NT2/D1 (cell line): ENCODE data around the gene NCF4.
A peak's percentile ranks its signal among the peaks of the same experiment; 100 is the strongest.

Experiments
- DNase-seq: peaks from one replicate; pipeline ENCODE4 v3.0.0-alpha.2; 2011; ENCODE audit warnings: low read depth, low spot score
- H3K27me3 ChIP-seq: 2 replicates; pipeline ENCODE4 v1.6.0; 2011; ENCODE audit warnings: mild to moderate bottlenecking; ENCODE audit not compliant: insufficient read length, insufficient read depth
- H3K36me3 ChIP-seq: 2 replicates; pipeline ENCODE4 v1.6.1; 2011; ENCODE audit warnings: mild to moderate bottlenecking, low read length, mixed read lengths; ENCODE audit not compliant: insufficient read depth, insufficient read length
- H3K4me1 ChIP-seq: 2 replicates; pipeline ENCODE4 v1.5.1; 2011; ENCODE audit not compliant: insufficient read depth, insufficient read length
- H3K4me3 ChIP-seq: 2 replicates; pipeline ENCODE4 v1.5.1; 2011; ENCODE audit warnings: low read depth; ENCODE audit not compliant: insufficient read length
- H3K9ac ChIP-seq: 2 replicates; pipeline ENCODE4 v1.6.0; 2011; ENCODE audit warnings: low read depth; ENCODE audit not compliant: insufficient read length
- H3K9me3 ChIP-seq: 2 replicates; pipeline ENCODE4 v1.5.1; 2011; ENCODE audit warnings: mild to moderate bottlenecking, low read length; ENCODE audit not compliant: insufficient read depth
- SUZ12 ChIP-seq: IDR thresholded peaks from 2 replicates; pipeline ENCODE4 v1.6.1; 2011; ENCODE audit not compliant: insufficient read length, insufficient read depth; ENCODE audit errors: extremely low read depth
- YY1 ChIP-seq: IDR thresholded peaks from 2 replicates; pipeline ENCODE4 v1.6.1; 2011; ENCODE audit not compliant: insufficient read length, insufficient read depth
- ZNF274 ChIP-seq: IDR thresholded peaks from 2 replicates; pipeline ENCODE4 v1.6.1; 2011; ENCODE audit warnings: mild to moderate bottlenecking, low read depth, low read length

Gene NCF4

GRCh38 chr22:36860821-36861659 is at the start of gene NCF4:
Gene NCF4 (plus strand): TSS chr22:36861006. CDS start chr22:36861172, 166 bp downstream.
- Histone ChIP-seq H3K9me3 (peaks cover 13% of the 10 kb centered on the region; the same call in 1 of the 2 replicates), H3K4me1 (peaks cover 3% of the 10 kb centered on the region), H3K9ac (no peak within 1 kb of the TSS), H3K27me3 (peaks cover 12% of the 10 kb centered on the region), H3K36me3 (no peaks in the 10 kb centered on the region), H3K4me3 (no peak within 1 kb of the TSS)
- no peak for DNase-seq
- TF ChIP-seq ZNF274 = no peak
- TF ChIP-seq YY1 = no peak
- TF ChIP-seq SUZ12 = no peak

GRCh38 chr22:36811094-36811800 is 49.6 kb upstream of the NCF4 start:
- Histone ChIP-seq H3K4me1 (peaks cover 14% of the 10 kb centered on the region), H3K9ac (no peak overlapping the region), H3K27me3 (peaks cover 28% of the 10 kb centered on the region), H3K9me3 (no peaks in the 10 kb centered on the region), H3K36me3 (no peaks in the 10 kb centered on the region), H3K4me3 (no peak overlapping the region)
- TF ChIP-seq YY1 = no peak
- no peak for DNase-seq

- peaks cover 23% of the 10 kb centered on the region for H3K4me1 ChIP-seq
- no peak for DNase-seq
- peaks cover 34% of the 10 kb centered on the region for H3K27me3 ChIP-seq
- TF ChIP-seq ZNF274 = no peak
- no peak for TF ChIP-seq YY1
- no peak for TF ChIP-seq SUZ12
- no peak overlapping the region for H3K9ac ChIP-seq
- no peaks in the 10 kb centered on the region for H3K36me3 ChIP-seq
- no peak overlapping the region for H3K4me3 ChIP-seq
- no peaks in the 10 kb centered on the region for H3K9me3 ChIP-seq
Observed at GRCh38 chr22:36814801-36815200, 46.0 kb upstream of the NCF4 start.

GRCh38 chr22:36815558-36816338 is 45.1 kb upstream of the NCF4 start:
- peak overlapping the region; percentile 42 for H3K4me3 ChIP-seq
- peaks cover 34% of the 10 kb centered on the region for H3K27me3 ChIP-seq
- H3K9me3 ChIP-seq = no peaks in the 10 kb centered on the region
- no peak for DNase-seq
- TF ChIP-seq ZNF274 (no peak), SUZ12 (no peak), YY1 (no peak)
- peaks cover 23% of the 10 kb centered on the region for H3K4me1 ChIP-seq
- H3K36me3 ChIP-seq = no peaks in the 10 kb centered on the region
- peak overlapping the region; percentile 76 for H3K9ac ChIP-seq

GRCh38 chr22:36816339-36816635 is 44.5 kb upstream of the NCF4 start:
- no peak for DNase-seq
- peak overlapping the region; percentile 42 for H3K4me3 ChIP-seq
- H3K9ac ChIP-seq = peak overlapping the region; percentile 76
- TF ChIP-seq YY1 = no peak
- no peak for TF ChIP-seq SUZ12
- no peak for TF ChIP-seq ZNF274
- peaks cover 23% of the 10 kb centered on the region for H3K4me1 ChIP-seq
- no peaks in the 10 kb centered on the region for H3K9me3 ChIP-seq
- H3K27me3 ChIP-seq = peaks cover 34% of the 10 kb centered on the region
- H3K36me3 ChIP-seq = no peaks in the 10 kb centered on the region

- Histone ChIP-seq H3K4me1 (peaks cover 23% of the 10 kb centered on the region), H3K36me3 (no peaks in the 10 kb centered on the region), H3K4me3 (peak within 1 kb of the TSS; percentile 42), H3K9ac (peak within 1 kb of the TSS; percentile 76), H3K27me3 (peaks cover 34% of the 10 kb centered on the region), H3K9me3 (no peaks in the 10 kb centered on the region)
- no peak for DNase-seq
- TF ChIP-seq YY1 (no peak), ZNF274 (no peak), SUZ12 (no peak)
Observed at GRCh38 chr22:36816636-36817524, 43.9 kb upstream of the NCF4 start, which contains the start of gene PVALB. Gene PVALB (minus strand): TSS chr22:36817035. CDS start chr22:36817005, 30 bp downstream.
